PC-3 (cell line): ENCODE measurements around the gene ALDOA. TPM values are rescaled to one million over a fixed set of nuclear protein-coding genes. Genes with fewer than 3 reads are reported as not detected.

ENCODE experiments used
- ATAC-seq: fragments of 200-7000 bp; cut with Tn5 transposase; 2 replicates; pipeline ENCODE4 v1.9.1; 2020; ENCODE audit warnings: mild to moderate bottlenecking, moderate library complexity
- BruUV-seq: library from RNA; stranded (reverse); fragments of 400-500 nt; replicated peaks from 2 replicates; lab custom pipeline; 2021; lab: Mats Ljungman, UMichigan
- CTCF ChIA-PET: fragments of 300-600 bp; sonication (Branson Sonifier 250); formaldehyde crosslinking; loops from one replicate; lab custom pipeline; 2022; ENCODE audit warnings: antibody characterized with exemption; lab: Charles Lee
- POLR2A ChIA-PET: fragments of 300-600 bp; sonication (Branson Sonifier 250); formaldehyde crosslinking; loops from one replicate; lab custom pipeline; 2022; ENCODE audit warnings: antibody characterized with exemption; ENCODE audit not compliant: unreplicated experiment; lab: Charles Lee
- DNase-seq: peaks from one replicate; pipeline ENCODE4 v3.0.0-alpha.2; 2015
- H2AFZ ChIP-seq: fragments of 300-600 bp; sonication (generic); 2 replicates; pipeline ENCODE4 v1.6.0; 2016; ENCODE audit warnings: antibody characterized with exemption, low read length
- H3F3A ChIP-seq: fragments of 300-600 bp; sonication (generic); one replicate; pipeline ENCODE4 v1.6.0; 2017; ENCODE audit warnings: antibody characterized with exemption, low read length, control low read depth, mild to moderate bottlenecking; ENCODE audit not compliant: unreplicated experiment
- H3K27ac ChIP-seq: fragments of 300-600 bp; sonication (generic); 2 replicates; pipeline ENCODE4 v1.5.1; 2016; ENCODE audit warnings: mild to moderate bottlenecking, low read length
- H3K27me3 ChIP-seq: fragments of 300-600 bp; sonication (generic); 2 replicates; pipeline ENCODE4 v1.6.1; 2016; ENCODE audit warnings: low read length, mixed read lengths
- H3K36me3 ChIP-seq: fragments of 300-600 bp; sonication (generic); 2 replicates; pipeline ENCODE4 v1.6.1; 2016; ENCODE audit warnings: low read depth, mixed run types, low read length, mixed read lengths
- H3K4me1 ChIP-seq: fragments of 300-600 bp; sonication (generic); 2 replicates; pipeline ENCODE4 v1.5.1; 2016; ENCODE audit warnings: low read length; ENCODE audit not compliant: insufficient read depth
- H3K4me2 ChIP-seq: fragments of 300-600 bp; sonication (generic); 2 replicates; pipeline ENCODE4 v1.6.0; 2016; ENCODE audit warnings: low read length
- H3K4me3 ChIP-seq: fragments of 300-600 bp; sonication (generic); 2 replicates; pipeline ENCODE4 v1.5.1; 2016; ENCODE audit warnings: mild to moderate bottlenecking, low read length, mixed read lengths
- H3K79me2 ChIP-seq: fragments of 300-600 bp; sonication (generic); 2 replicates; pipeline ENCODE4 v1.6.1; 2017; ENCODE audit warnings: low read length, mixed read lengths
- H3K9ac ChIP-seq: fragments of 300-600 bp; sonication (generic); 2 replicates; pipeline ENCODE4 v1.6.0; 2016; ENCODE audit warnings: mild to moderate bottlenecking, low read length
- H3K9me2 ChIP-seq: fragments of 300-600 bp; sonication (generic); replicated peaks from 2 replicates; pipeline ENCODE4 v1.6.1; 2016; ENCODE audit warnings: mixed run types, low read length, mixed read lengths
- H3K9me3 ChIP-seq: fragments of 300-600 bp; sonication (generic); 2 replicates; pipeline ENCODE4 v1.6.1; 2016; ENCODE audit warnings: low read length, mixed read lengths
- H4K20me1 ChIP-seq: fragments of 300-600 bp; sonication (generic); 2 replicates; pipeline ENCODE4 v1.6.1; 2016; ENCODE audit warnings: low read length, mixed read lengths
- CTCF ChIP-seq: fragments of 300-600 bp; sonication (generic); conservative IDR thresholded peaks from 2 replicates; pipeline ENCODE4 v1.5.1; 2017; ENCODE audit warnings: antibody characterized with exemption, low read depth, mild to moderate bottlenecking, low read length
- EZH2 ChIP-seq: fragments of 300-600 bp; sonication (generic); IDR thresholded peaks from one replicate; pipeline ENCODE4 v1.6.1; 2017; ENCODE audit warnings: antibody characterized with exemption, mild to moderate bottlenecking, low read length; ENCODE audit not compliant: unreplicated experiment
- EZH2phosphoT487 ChIP-seq: fragments of 300-600 bp; sonication (generic); IDR thresholded peaks from 2 replicates; pipeline ENCODE4 v1.6.1; 2018; ENCODE audit warnings: mild to moderate bottlenecking, antibody characterized with exemption, low read length, borderline replicate concordance
- intact Hi-C: fragments of 100-400 bp; cut with micrococcal nuclease; formaldehyde crosslinking; loops from 2 replicates; pipeline ENCODE4 v1.9.0; 2023
- total RNA-seq: library from RNA; depleted of rRNA; stranded (reverse); fragments of >200 nt; gene quantifications from 2 replicates; pipeline ENCODE4 v1.2.3, GENCODE V29; 2014; rRNA removed

ALDOA gene
- total RNA-seq, 1 experiment from 2014 or later, result 2,048 TPM

- no peaks in the 10 kb centered on the region for H3K27me3 ChIP-seq
- H3K79me2 ChIP-seq, result no peaks in the 10 kb centered on the region
- H4K20me1 ChIP-seq, result no peaks in the 10 kb centered on the region
- H3K36me3 ChIP-seq, result no peaks in the 10 kb centered on the region
- H2AFZ ChIP-seq, result no peak overlapping the region
- BruUV-seq, result no TSS peak
- POLR2A ChIA-PET, result interaction anchor here (0.5 kb wide), 1 partner anchor 28 kb away, joined by 19 read pairs; no protein-coding TSS in a partner anchor
- no peaks in the 10 kb centered on the region for H3F3A ChIP-seq
- no peaks in the 10 kb centered on the region for H3K9me2 ChIP-seq
- H3K27ac ChIP-seq, result no peak overlapping the region
- DNase-seq (no peak), ATAC-seq (no peak)
- no peak overlapping the region for H3K4me2 ChIP-seq
- intact Hi-C loops, result no loop called here
- peaks cover 11% of the 10 kb centered on the region for H3K4me1 ChIP-seq
- CTCF ChIA-PET, result no interaction called here
- H3K4me3 ChIP-seq, result no peak overlapping the region
- no peak for TF ChIP-seq CTCF
- no peak for TF ChIP-seq EZH2phosphoT487
- no peaks in the 10 kb centered on the region for H3K9me3 ChIP-seq
- H3K9ac ChIP-seq, result no peak overlapping the region
Observed at GRCh38 chr16:30117768-30118167, 52.2 kb downstream of the ALDOA start.

DNA sequence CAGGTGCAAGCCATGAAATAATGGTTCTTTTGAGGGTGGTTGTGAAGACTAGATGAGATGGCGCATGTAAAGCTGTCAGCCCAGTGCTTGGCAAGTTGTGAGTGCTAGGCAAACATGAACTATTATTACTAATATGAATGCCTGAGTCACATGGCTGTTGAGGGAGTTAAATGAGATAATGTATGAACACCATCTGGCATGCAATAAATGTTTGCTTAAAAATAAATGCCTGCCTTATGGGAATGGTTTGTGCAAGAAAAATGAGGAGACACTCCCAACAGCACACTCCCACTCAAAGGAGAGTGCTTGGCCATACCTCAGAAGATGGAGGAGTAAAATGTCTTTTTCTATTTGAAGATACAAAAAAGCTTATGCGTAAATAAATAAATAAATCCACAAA, 53.9 kb downstream of the ALDOA start:
- DNase-seq, result no peak
- peaks cover 4% of the 10 kb centered on the region; the same call in 1 of the 2 replicates for H3K4me1 ChIP-seq
- no peak overlapping the region for H2AFZ ChIP-seq
- no peak overlapping the region for H3K4me2 ChIP-seq
- intact Hi-C loops, result no loop called here
- no peak for ATAC-seq
- ChIA-PET POLR2A (no interaction called here), CTCF (no interaction called here)
- H3K36me3 ChIP-seq, result no peaks in the 10 kb centered on the region
- no peaks in the 10 kb centered on the region for H3K79me2 ChIP-seq
- no peak overlapping the region for H3K9ac ChIP-seq
- no peaks in the 10 kb centered on the region for H3K27me3 ChIP-seq
- no peak overlapping the region for H3K4me3 ChIP-seq
- no peaks in the 10 kb centered on the region for H3K9me2 ChIP-seq
- H3K27ac ChIP-seq, result no peak overlapping the region
- no peaks in the 10 kb centered on the region for H3K9me3 ChIP-seq
- no peak for TF ChIP-seq EZH2
- TF ChIP-seq CTCF, result no peak
- no peak for TF ChIP-seq EZH2phosphoT487
- H4K20me1 ChIP-seq, result no peaks in the 10 kb centered on the region
- BruUV-seq, result no TSS peak
- no peaks in the 10 kb centered on the region for H3F3A ChIP-seq

Other genes starting within 250 kb of the ALDOA start
- 53.8 and 76.7 TPM in 2 replicates for gene PAGR1, start 249.6 kb upstream of the ALDOA start, total RNA-seq
- 27.3 and 36.1 TPM in 2 replicates for gene MVP, start 245.3 kb upstream of the ALDOA start, total RNA-seq
- 60.5 and 86.2 TPM in 2 replicates for gene CDIPT, start 202.5 kb upstream of the ALDOA start, total RNA-seq
- 23.7 and 25.3 TPM in 2 replicates for gene SEZ6L2, start 166.2 kb upstream of the ALDOA start, total RNA-seq
- gene ASPHD1, start 165.3 kb upstream of the ALDOA start, total RNA-seq, result 2.0 and 3.9 TPM in 2 replicates
- 8.2 and 30.2 TPM in 2 replicates for gene KCTD13, start 139.5 kb upstream of the ALDOA start, total RNA-seq
- 53.0 and 60.9 TPM in 2 replicates for gene TMEM219, start 103.7 kb upstream of the ALDOA start, total RNA-seq
- 34.1 and 47.4 TPM in 2 replicates for gene TAOK2, start 91.9 kb upstream of the ALDOA start, total RNA-seq
- gene HIRIP3, start 70.1 kb upstream of the ALDOA start, total RNA-seq, result 18.4 and 26.8 TPM in 2 replicates
- 60.6 and 70.3 TPM in 2 replicates for gene INO80E, start 69.5 kb upstream of the ALDOA start, total RNA-seq
- gene DOC2A, start 54.7 kb upstream of the ALDOA start, total RNA-seq, result 4.6 and 5.2 TPM in 2 replicates
- gene C16orf92, start 42.6 kb upstream of the ALDOA start, total RNA-seq, result not detected in 2 replicates
- gene TLCD3B, start 34.5 kb upstream of the ALDOA start, total RNA-seq, result 0.29 and 0.47 TPM in 2 replicates
- gene PPP4C, start 10.2 kb downstream of the ALDOA start, total RNA-seq, result 116 and 117 TPM in 2 replicates
- gene TBX6, start 26.2 kb downstream of the ALDOA start, total RNA-seq, result 0.86 and 1.1 TPM in 2 replicates
- gene YPEL3, start 30.5 kb downstream of the ALDOA start, total RNA-seq, result 5.1 and 7.7 TPM in 2 replicates
- gene GDPD3, start 47.8 kb downstream of the ALDOA start, total RNA-seq, result 2.2 and 3.4 TPM in 2 replicates
- gene MAPK3, start 57.5 kb downstream of the ALDOA start, total RNA-seq, result 31.4 and 34.4 TPM in 2 replicates
- gene CORO1A, start 117.8 kb downstream of the ALDOA start, total RNA-seq, result 8.4 and 10.3 TPM in 2 replicates
- 143 and 162 TPM in 2 replicates for gene BOLA2B, start 127.9 kb downstream of the ALDOA start, total RNA-seq
- 83.4 and 91.9 TPM in 2 replicates for gene SLX1A, start 128.1 kb downstream of the ALDOA start, total RNA-seq
- gene SULT1A3, start 133.5 kb downstream of the ALDOA start, total RNA-seq, result 8.5 and 14.6 TPM in 2 replicates
- gene NPIPB13, start 182.7 kb downstream of the ALDOA start, total RNA-seq, result 0.29 and 4.3 TPM in 2 replicates